Measurements from ENCODE around the gene PARP1. TPM values are rescaled to one million over a fixed set of nuclear protein-coding genes. Genes with fewer than 3 reads are reported as not detected.

Gene PARP1
- 32.9 TPM for total RNA-seq (2013)
- polyA plus RNA-seq (10 to 100 TPM; 17.7 to 30.0 (median 23.3) TPM), polyA minus RNA-seq (28.4 and 46.0 TPM in 2 replicates), total RNA-seq (5.7 to 94.3 (median 30.6) reads per million in 11 experiments)

GRCh38 chr1:226407497-226408284, at the start of gene PARP1:
PARP1 (minus strand) TSS chr1:226408093; CDS start chr1:226407929, 164 bp downstream.
- Mint-ChIP-seq H3K4me3 (peak within 1 kb of the TSS; percentile 95 to 97), H3K27me3 (ENCODE audit: low read depth in 3 of 3) (peaks cover 0 to 7% (median 0%) of the 10 kb centered on the region in 3 donors), H3K27ac (peak within 1 kb of the TSS; percentile 88 to 94 (median 93)), H3K36me3 (peaks cover 0 to under 1% of the 10 kb centered on the region in 2 donors), H3K4me1 (peaks cover 41% of the 10 kb centered on the region), H3K9me3 (peaks cover 0 to 3% (median 0%) of the 10 kb centered on the region in 7 donors)
- H3K79me2 ChIP-seq (ENCODE audit: insufficient read depth, low read length): peaks cover 45% of the 10 kb centered on the region
- intact Hi-C loops (cut with micrococcal nuclease): no loop called here
- peak within 1 kb of the TSS; percentile 92 for H2AFZ ChIP-seq (ENCODE audit: insufficient read depth, low read depth, low read length, poor library complexity, severe bottlenecking)
- WGBS (ENCODE audit: insufficient coverage): under 1% methylated on average over 89 of the region's 90 CpGs
- no peaks in the 10 kb centered on the region for H3K27me3 ChIP-seq (ENCODE audit: control insufficient read depth in 2 of 2, insufficient read depth in 2 of 2, low read length in 2 of 2)
- no peaks in the 10 kb centered on the region for H3K9me3 ChIP-seq (replicated peaks in 1 of 2; ENCODE audit: control insufficient read depth in 1 of 2, insufficient read depth in 1 of 2, low read length in 2 of 2)
- peaks cover 27 to 40% of the 10 kb centered on the region in 2 donors for H3K4me1 ChIP-seq (ENCODE audit: control insufficient read depth in 1 of 2, insufficient read depth in 2 of 2, low read length in 2 of 2)
- DNase-seq: peak; percentile 70 to 80 (median 78)
- peaks cover 39% of the 10 kb centered on the region for H4K20me1 ChIP-seq (ENCODE audit: insufficient read depth, low read length)
- H3K27ac ChIP-seq (ENCODE audit: low read depth in 1 of 2, low read length in 2 of 2): peak within 1 kb of the TSS; percentile 44 to 76
- H3K9ac ChIP-seq (ENCODE audit: insufficient read depth, low read length, poor library complexity, severe bottlenecking): peak within 1 kb of the TSS; percentile 80
- H3K36me3 ChIP-seq (replicated peaks in 1 of 2; ENCODE audit: control insufficient read depth in 1 of 2, insufficient read depth in 2 of 2, low read length in 2 of 2): peaks cover 2 to 5% of the 10 kb centered on the region in 2 donors
- peak; percentile 94 for TF ChIP-seq CTCF (IDR thresholded peaks at IDR 0.05)
- H3K4me2 ChIP-seq (replicated peaks; ENCODE audit: extremely low read depth, low read length, poor library complexity, severe bottlenecking): peak within 1 kb of the TSS; percentile 83
- H3K4me3 ChIP-seq (replicated peaks in 1 of 3; ENCODE audit: low read depth in 2 of 3, low read length in 3 of 3): peak within 1 kb of the TSS; percentile 59 to 87 (median 68)

- Mint-ChIP-seq H3K4me1 (peaks cover 8% of the 10 kb centered on the region), H3K4me3 (peak overlapping the region; percentile 64 to 77), H3K27ac (no peak overlapping the region), H3K36me3 (no peaks in the 10 kb centered on the region), H3K27me3 (ENCODE audit: low read depth in 3 of 3) (peaks cover 0 to 4% (median 0%) of the 10 kb centered on the region in 3 donors), H3K9me3 (peaks cover 0 to 5% (median 2%) of the 10 kb centered on the region in 7 donors)
- H3K9me3 ChIP-seq (replicated peaks in 1 of 2; ENCODE audit: control insufficient read depth in 1 of 2, insufficient read depth in 1 of 2, low read length in 2 of 2): peaks cover 0 to 3% of the 10 kb centered on the region in 2 donors
- no peaks in the 10 kb centered on the region for H3K4me1 ChIP-seq (ENCODE audit: control insufficient read depth in 1 of 2, insufficient read depth in 2 of 2, low read length in 2 of 2)
- H3K4me3 ChIP-seq (replicated peaks in 1 of 3; ENCODE audit: low read depth in 2 of 3, low read length in 3 of 3): peak overlapping the region in 1 of 3 experiments; percentile 41
- no peaks in the 10 kb centered on the region for H3K27me3 ChIP-seq (ENCODE audit: control insufficient read depth in 2 of 2, insufficient read depth in 2 of 2, low read length in 2 of 2)
- intact Hi-C loops (cut with micrococcal nuclease): no loop called here
- DNase-seq: no peak
- no peaks in the 10 kb centered on the region for H3K36me3 ChIP-seq (replicated peaks in 1 of 2; ENCODE audit: control insufficient read depth in 1 of 2, insufficient read depth in 2 of 2, low read length in 2 of 2)
- no peaks in the 10 kb centered on the region for H4K20me1 ChIP-seq (ENCODE audit: insufficient read depth, low read length)
- H3K27ac ChIP-seq (ENCODE audit: low read depth in 1 of 2, low read length in 2 of 2): no peak overlapping the region
- peak; percentile 27 for TF ChIP-seq CTCF (IDR thresholded peaks at IDR 0.05)
- no peaks in the 10 kb centered on the region for H3K79me2 ChIP-seq (ENCODE audit: insufficient read depth, low read length)
- no peak overlapping the region for H3K9ac ChIP-seq (ENCODE audit: insufficient read depth, low read length, poor library complexity, severe bottlenecking)
- peak overlapping the region; percentile 54 for H2AFZ ChIP-seq (ENCODE audit: insufficient read depth, low read depth, low read length, poor library complexity, severe bottlenecking)
- H3K4me2 ChIP-seq (replicated peaks; ENCODE audit: extremely low read depth, low read length, poor library complexity, severe bottlenecking): peak overlapping the region; percentile 25
- WGBS (ENCODE audit: insufficient coverage): 50% methylated on average over 7 of the region's 14 CpGs
These were observed 49.4 kb upstream of the PARP1 start for GRCh38 chr1:226457307-226457712.

Data from CD14-positive monocyte (primary cell).